IMR-90 (cell line): ENCODE measurements around the gene PIP5K1B. TPM values are rescaled to one million over a fixed set of nuclear protein-coding genes. Genes with fewer than 3 reads are reported as not detected.

Experiments
- ATAC-seq: fragments of 200-7000 bp; cut with Tn5 transposase; 2 replicates; pipeline ENCODE4 v1.9.1; 2020; ENCODE audit warnings: low read depth, mild to moderate bottlenecking, moderate library complexity
- BruUV-seq: library from RNA; stranded (reverse); fragments of 400-500 nt; replicated peaks from 2 replicates; lab custom pipeline; 2021; lab: Mats Ljungman, UMichigan
- CTCF ChIA-PET: fragments of 300-600 bp; formaldehyde crosslinking; extraction: SDS; loops from one replicate; lab custom pipeline; 2021; ENCODE audit warnings: antibody characterized with exemption; lab: Yijun Ruan, JAX
- POLR2A ChIA-PET: fragments of 300-600 bp; sonication (Branson Sonifier 250); formaldehyde crosslinking; loops from one replicate; lab custom pipeline; 2022; ENCODE audit warnings: antibody characterized with exemption; ENCODE audit not compliant: unreplicated experiment; lab: Charles Lee
- DNase-seq: peaks from one replicate; pipeline ENCODE4 v3.0.0; 2013
- H2AFZ ChIP-seq: replicated peaks from 2 replicates; pipeline ENCODE3; 2013; ENCODE audit warnings: low read length, mild to moderate bottlenecking; ENCODE audit not compliant: poor library complexity
- H2AK5ac ChIP-seq: 2 replicates; pipeline ENCODE4 v1.6.1; 2013; ENCODE audit warnings: low read depth, low read length, inconsistent platforms
- H2AK9ac ChIP-seq: replicated peaks from 2 replicates; pipeline ENCODE3; 2013; ENCODE audit warnings: mild to moderate bottlenecking, low read depth, low read length, moderate library complexity; ENCODE audit not compliant: poor library complexity
- H2BK120ac ChIP-seq: 2 replicates; pipeline ENCODE4 v1.6.1; 2013; ENCODE audit warnings: low read depth, low read length, inconsistent platforms
- H2BK15ac ChIP-seq: 3 replicates; pipeline ENCODE4 v1.6.1; 2013; ENCODE audit warnings: low read depth, low read length, inconsistent platforms
- H2BK20ac ChIP-seq: 2 replicates; pipeline ENCODE4 v1.6.1; 2013; ENCODE audit warnings: low read depth, mild to moderate bottlenecking, inconsistent platforms, low read length, moderate library complexity
- H2BK5ac ChIP-seq: 2 replicates; pipeline ENCODE4 v1.6.1; 2013; ENCODE audit warnings: mild to moderate bottlenecking, low read depth, low read length, inconsistent platforms; ENCODE audit not compliant: poor library complexity, severe bottlenecking
- H3K14ac ChIP-seq: replicated peaks from 2 replicates; pipeline ENCODE4 v1.6.1; 2013; ENCODE audit warnings: low read depth, low read length, inconsistent platforms
- H3K18ac ChIP-seq: 2 replicates; pipeline ENCODE4 v1.6.1; 2013; ENCODE audit warnings: low read depth, low read length, control low read depth
- H3K23ac ChIP-seq: 2 replicates; pipeline ENCODE4 v1.6.1; 2013; ENCODE audit warnings: low read depth, low read length, inconsistent platforms
- H3K27ac ChIP-seq: 2 replicates; pipeline ENCODE4 v1.5.1; 2013; ENCODE audit warnings: mild to moderate bottlenecking, control low read depth, low read length; ENCODE audit not compliant: insufficient read depth
- H3K27me3 ChIP-seq: 2 replicates; pipeline ENCODE4 v1.6.1; 2013; ENCODE audit warnings: low read length; ENCODE audit not compliant: control insufficient read depth, insufficient read depth
- H3K36me3 ChIP-seq: 2 replicates; pipeline ENCODE4 v1.6.1; 2013; ENCODE audit warnings: low read length, mixed read lengths; ENCODE audit not compliant: control insufficient read depth, insufficient read depth
- H3K4ac ChIP-seq: 2 replicates; pipeline ENCODE4 v1.6.1; 2013; ENCODE audit warnings: low read depth, low read length, inconsistent platforms
- H3K4me1 ChIP-seq: 2 replicates; pipeline ENCODE4 v1.6.1; 2013; ENCODE audit warnings: low read length, mixed read lengths; ENCODE audit not compliant: control insufficient read depth, insufficient read depth
- H3K4me2 ChIP-seq: 2 replicates; pipeline ENCODE4 v1.6.1; 2013; ENCODE audit warnings: low read depth, mild to moderate bottlenecking, control low read depth, low read length, moderate library complexity
- H3K4me3 ChIP-seq: 2 replicates; pipeline ENCODE4 v1.5.1; 2013; ENCODE audit warnings: low read depth, mild to moderate bottlenecking, control low read depth, low read length, moderate library complexity; ENCODE audit not compliant: insufficient read depth
- H3K56ac ChIP-seq: 2 replicates; pipeline ENCODE4 v1.6.1; 2013; ENCODE audit warnings: low read length, inconsistent platforms; ENCODE audit not compliant: insufficient read depth; ENCODE audit errors: extremely low read depth
- H3K79me1 ChIP-seq, 2 experiments: 2 replicates each; pipeline ENCODE4 v1.6.1; 2013; ENCODE audit warnings: low read length in 2 of 2, inconsistent platforms in 1 of 2, low read depth in 1 of 2
- H3K9ac ChIP-seq: 2 replicates; pipeline ENCODE4 v1.6.1; 2013; ENCODE audit warnings: low read depth, low read length, control low read depth
- H3K9me1 ChIP-seq: 2 replicates; pipeline ENCODE4 v1.6.1; 2013; ENCODE audit warnings: low read length, inconsistent platforms; ENCODE audit not compliant: insufficient read depth
- H3K9me3 ChIP-seq: 2 replicates; pipeline ENCODE4 v1.6.1; 2013; ENCODE audit warnings: low read length; ENCODE audit not compliant: control insufficient read depth, insufficient read depth
- H4K20me1 ChIP-seq: 2 replicates; pipeline ENCODE4 v1.6.1; 2013; ENCODE audit warnings: low read length, inconsistent platforms; ENCODE audit not compliant: insufficient read depth
- H4K5ac ChIP-seq: 2 replicates; pipeline ENCODE4 v1.6.1; 2013; ENCODE audit warnings: mild to moderate bottlenecking, low read depth, low read length, control low read depth
- H4K8ac ChIP-seq, 2 experiments: 2 replicates each; pipeline ENCODE4 v1.6.1; 2013; ENCODE audit warnings: low read depth in 2 of 2, low read length in 2 of 2, control low read depth in 1 of 2, inconsistent platforms in 1 of 2
- H4K91ac ChIP-seq: 2 replicates; pipeline ENCODE4 v1.6.1; 2013; ENCODE audit warnings: low read depth, low read length, inconsistent platforms; ENCODE audit not compliant: insufficient read depth
- BHLHE40 ChIP-seq: fragments of 150-350 bp; IDR thresholded peaks from 2 replicates; pipeline ENCODE4 v1.6.1; 2016; ENCODE audit warnings: mild to moderate bottlenecking, low read depth, low read length
- CEBPB ChIP-seq: IDR thresholded peaks from 2 replicates; pipeline ENCODE4 v1.6.1; 2012; ENCODE audit warnings: low read depth, low read length, improper control_type of control experiment
- CTCF ChIP-seq: conservative IDR thresholded peaks from 2 replicates; pipeline ENCODE4 v1.5.1; 2012; ENCODE audit warnings: mild to moderate bottlenecking, low read depth, low read length, improper control_type of control experiment
- ELK1 ChIP-seq: fragments of 150-350 bp; IDR thresholded peaks from 2 replicates; pipeline ENCODE4 v1.6.1; 2016; ENCODE audit warnings: low read depth, mild to moderate bottlenecking, low read length, moderate library complexity, borderline replicate concordance
- MAZ ChIP-seq: IDR thresholded peaks from 2 replicates; pipeline ENCODE4 v1.6.1; 2012; ENCODE audit warnings: low read depth, mild to moderate bottlenecking, low read length, improper control_type of control experiment, moderate library complexity, borderline replicate concordance
- NFE2L2 ChIP-seq: fragments of 150-350 bp; IDR thresholded peaks from 2 replicates; pipeline ENCODE4 v1.6.1; 2016; ENCODE audit warnings: low read depth, mild to moderate bottlenecking, low read length
- POLR2A ChIP-seq: IDR thresholded peaks from 2 replicates; pipeline ENCODE4 v1.6.1; 2012; ENCODE audit warnings: mild to moderate bottlenecking, low read depth, low read length
- RAD21 ChIP-seq: IDR thresholded peaks from 2 replicates; pipeline ENCODE4 v1.6.1; 2012; ENCODE audit warnings: low read length, improper control_type of control experiment
- RCOR1 ChIP-seq: IDR thresholded peaks from 2 replicates; pipeline ENCODE4 v1.6.1; 2012; ENCODE audit warnings: mild to moderate bottlenecking, low read length, improper control_type of control experiment; ENCODE audit not compliant: insufficient replicate concordance
- USF2 ChIP-seq: fragments of 150-350 bp; IDR thresholded peaks from 2 replicates; pipeline ENCODE4 v1.6.1; 2017; ENCODE audit warnings: mild to moderate bottlenecking, antibody characterized with exemption, low read length, low read depth
- WGBS, 2 experiments: methylation state at CpG; one replicate each; pipeline versions ENCODE4 v1.1.5 to v1.1.7; 2013; ENCODE audit warnings: missing lambda C conversion rate in 2 of 2; ENCODE audit not compliant: insufficient read length in 1 of 2; ENCODE audit errors: extremely low coverage in 2 of 2; 5-methylcytosine and 5-hydroxymethylcytosine counted together
- dilution Hi-C: fragments of 300-500 bp; cut with HindIII; formaldehyde crosslinking; loops from one replicate; pipeline ENCODE4 v1.14.3; 2018; ENCODE audit warnings: low sequenced_read_pairs; ENCODE audit not compliant: unreplicated experiment
- in situ Hi-C: fragments of 300-500 bp; cut with MboI; formaldehyde crosslinking; loops from 3 replicates; pipeline ENCODE4 v1.14.3; 2019; ENCODE audit warnings: low sequenced_read_pairs, inconsistent platforms, mixed read lengths
- intact Hi-C: fragments of 100-400 bp; cut with micrococcal nuclease; formaldehyde crosslinking; loops from 2 replicates; pipeline ENCODE4 v1.10.0; 2022
- polyA plus RNA-seq, 3 experiments: library from polyadenylated mRNA; depleted of rRNA; stranded (reverse); fragments of >200 nt; gene quantifications; 2 replicates each; pipeline ENCODE4 v1.2.3, GENCODE V29; 2012; ENCODE audit warnings: low replicate concordance in 1 of 3
- total RNA-seq: library from RNA; depleted of rRNA; stranded (reverse); fragments of >200 nt; gene quantifications from 2 replicates; pipeline ENCODE4 v1.2.3, GENCODE V29; 2012

Gene PIP5K1B
- total and polyA plus RNA-seq, 2 of the 4 experiments (the other 2 are of a cell fraction), result not detected

GRCh38 chr9:68825762-68826472, 120.9 kb downstream of the PIP5K1B start:
- no TSS peak for BruUV-seq
- TF ChIP-seq RCOR1 (no peak), USF2 (no peak), POLR2A (no peak), MAZ (no peak), NFE2L2 (no peak), BHLHE40 (no peak), CTCF (no peak), ELK1 (no peak), CEBPB (no peak), RAD21 (no peak)
- H2BK20ac ChIP-seq, result no peak overlapping the region
- no peak for ATAC-seq
- H2BK5ac ChIP-seq, result no peak overlapping the region
- H3K23ac ChIP-seq, result no peak overlapping the region
- H3K9ac ChIP-seq, result no peak overlapping the region
- no peak overlapping the region for H3K4ac ChIP-seq
- no peaks in the 10 kb centered on the region for H4K20me1 ChIP-seq
- no peak overlapping the region for H2BK120ac ChIP-seq
- intact Hi-C loops, result no loop called here
- H2AK9ac ChIP-seq, result no peak overlapping the region
- no peak overlapping the region for H3K56ac ChIP-seq
- H4K91ac ChIP-seq, result no peak overlapping the region
- H3K27ac ChIP-seq, result no peak overlapping the region
- DNase-seq, result no peak
- H3K79me1 ChIP-seq, result no peaks in the 10 kb centered on the region
- H3K9me3 ChIP-seq, result no peaks in the 10 kb centered on the region
- H3K4me3 ChIP-seq, result no peak overlapping the region
- WGBS, 2 experiments, result 0% methylated on average over 1 of the region's 9 CpGs; no CpG with 5 or more reads in 1 of the 2 experiments
- no peak overlapping the region for H3K14ac ChIP-seq
- no peaks in the 10 kb centered on the region for H3K36me3 ChIP-seq
- in situ Hi-C loops, result no loop called here
- dilution Hi-C loops, result no loop called here
- CTCF ChIA-PET, result interaction anchor here (0.5 kb wide), 1 partner anchor 10 kb away, joined by 3 read pairs; no protein-coding TSS in a partner anchor
- no peak overlapping the region for H2AFZ ChIP-seq
- H4K5ac ChIP-seq, result no peak overlapping the region
- H2AK5ac ChIP-seq, result no peak overlapping the region
- H3K4me2 ChIP-seq, result no peak overlapping the region
- no peaks in the 10 kb centered on the region for H3K27me3 ChIP-seq
- no peaks in the 10 kb centered on the region for H3K4me1 ChIP-seq
- no peak overlapping the region for H4K8ac ChIP-seq
- no peak overlapping the region for H3K18ac ChIP-seq
- POLR2A ChIA-PET, result no interaction called here
- no peaks in the 10 kb centered on the region for H3K9me1 ChIP-seq
- H2BK15ac ChIP-seq, result no peak overlapping the region
